Gastroesophageal sphincter (tissue), 3 donors: ENCODE measurements around the gene REX1BD.

ENCODE experiments used
- EP300 ChIP-seq: sonication (generic); formaldehyde crosslinking; IDR thresholded peaks from one replicate; pipeline ENCODE4 v1.6.1; 2017; ENCODE audit warnings: antibody characterized with exemption, mild to moderate bottlenecking
- POLR2A ChIP-seq, 2 donors: fragments of 450-650 bp; IDR thresholded peaks; one replicate each; pipeline ENCODE4 v1.6.1; 2017; ENCODE audit warnings: antibody characterized with exemption in 2 of 2, mild to moderate bottlenecking in 2 of 2, moderate library complexity in 1 of 2
- POLR2AphosphoS5 ChIP-seq: sonication (generic); formaldehyde crosslinking; IDR thresholded peaks from one replicate; pipeline ENCODE4 v1.6.1; 2017; ENCODE audit warnings: antibody characterized with exemption
- TF ChIP-seq, protein P1 (sequence below), 4 experiments: fragments of 200-600 bp in 2 of 4; fragments of 450-650 bp in 2 of 4; sonication (generic) in 1 of 4; IDR thresholded peaks; one replicate each; pipeline ENCODE4 v1.5.1; 2017 to 2019; ENCODE audit warnings: antibody characterized with exemption in 4 of 4, mild to moderate bottlenecking in 2 of 4, moderate library complexity in 2 of 4

DNA sequence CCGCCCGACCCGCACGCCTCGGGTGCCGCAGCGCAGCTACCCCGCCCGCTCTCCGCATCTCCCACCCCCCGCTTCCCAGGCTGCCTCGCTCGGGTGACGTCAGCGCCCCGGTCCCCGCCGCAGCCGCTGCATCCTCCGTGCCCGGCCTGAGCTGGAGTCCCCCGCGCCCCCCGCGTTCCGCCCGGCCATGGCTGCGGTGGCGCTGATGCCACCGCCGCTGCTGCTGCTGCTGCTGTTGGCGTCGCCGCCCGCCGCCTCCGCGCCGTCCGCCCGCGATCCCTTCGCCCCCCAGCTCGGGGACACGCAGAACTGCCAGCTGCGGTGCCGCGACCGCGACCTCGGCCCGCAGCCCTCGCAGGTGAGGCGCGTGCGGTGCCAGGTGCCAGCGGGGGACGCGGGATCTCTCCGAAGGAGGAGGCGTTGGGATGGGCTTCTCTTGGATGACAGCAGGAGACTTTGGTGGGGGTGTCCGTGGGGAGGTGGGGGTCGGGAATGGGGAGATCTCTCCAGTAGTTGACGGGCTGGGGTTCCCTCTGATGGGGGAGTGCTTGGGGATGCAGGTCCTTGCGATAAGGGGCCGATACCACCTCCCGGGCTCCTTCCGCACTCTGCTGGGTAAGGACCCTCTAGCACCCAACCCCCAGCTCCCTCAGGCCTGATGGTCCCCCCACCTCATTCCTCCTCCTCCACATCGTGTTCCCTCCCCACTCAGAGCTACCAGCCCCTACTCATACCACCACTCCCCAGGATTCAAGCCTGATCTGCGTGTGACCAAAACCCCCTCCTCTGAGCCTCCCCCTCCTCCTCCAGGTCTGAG, 24.4 kb downstream of the REX1BD start, which contains the start of gene TMEM59L:
- TF ChIP-seq POLR2A (IDR thresholded peaks at IDR 0.05): no peak
- TF ChIP-seq, protein P1, sequence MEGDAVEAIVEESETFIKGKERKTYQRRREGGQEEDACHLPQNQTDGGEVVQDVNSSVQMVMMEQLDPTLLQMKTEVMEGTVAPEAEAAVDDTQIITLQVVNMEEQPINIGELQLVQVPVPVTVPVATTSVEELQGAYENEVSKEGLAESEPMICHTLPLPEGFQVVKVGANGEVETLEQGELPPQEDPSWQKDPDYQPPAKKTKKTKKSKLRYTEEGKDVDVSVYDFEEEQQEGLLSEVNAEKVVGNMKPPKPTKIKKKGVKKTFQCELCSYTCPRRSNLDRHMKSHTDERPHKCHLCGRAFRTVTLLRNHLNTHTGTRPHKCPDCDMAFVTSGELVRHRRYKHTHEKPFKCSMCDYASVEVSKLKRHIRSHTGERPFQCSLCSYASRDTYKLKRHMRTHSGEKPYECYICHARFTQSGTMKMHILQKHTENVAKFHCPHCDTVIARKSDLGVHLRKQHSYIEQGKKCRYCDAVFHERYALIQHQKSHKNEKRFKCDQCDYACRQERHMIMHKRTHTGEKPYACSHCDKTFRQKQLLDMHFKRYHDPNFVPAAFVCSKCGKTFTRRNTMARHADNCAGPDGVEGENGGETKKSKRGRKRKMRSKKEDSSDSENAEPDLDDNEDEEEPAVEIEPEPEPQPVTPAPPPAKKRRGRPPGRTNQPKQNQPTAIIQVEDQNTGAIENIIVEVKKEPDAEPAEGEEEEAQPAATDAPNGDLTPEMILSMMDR (IDR thresholded peaks at IDR 0.05): no peak
- TF ChIP-seq EP300: no peak
- TF ChIP-seq POLR2AphosphoS5: no peak
